HepG2 (cell line): Measurements from ENCODE around the gene FOXL3. TPM values are rescaled to one million over a fixed set of nuclear protein-coding genes. Genes with fewer than 3 reads are reported as not detected.

ENCODE experiments used
- ATAC-seq: fragments of 200-7000 bp; cut with Tn5 transposase; 3 replicates; pipeline ENCODE4 v1.9.1; 2020; ENCODE audit warnings: mild to moderate bottlenecking, moderate library complexity
- BruUV-seq: library from RNA; stranded (reverse); fragments of 400-500 nt; replicated peaks from 2 replicates; lab custom pipeline; 2021; lab: Mats Ljungman, UMichigan
- CTCF ChIA-PET: fragments of 300-600 bp; formaldehyde crosslinking; extraction: SDS; loops from one replicate; lab custom pipeline; 2021; ENCODE audit warnings: low total read pairs, inconsistent platforms, low intra/inter-chr PET ratio; lab: Yijun Ruan, JAX
- POLR2A ChIA-PET: fragments of 350-600 bp; sonication (Branson Sonifier 250); formaldehyde crosslinking; loops from one replicate; lab custom pipeline; 2020; ENCODE audit warnings: antibody characterized with exemption, inconsistent platforms; lab: Yijun Ruan, JAX
- DNase-seq: peaks from one replicate; pipeline ENCODE4 v3.0.0-alpha.2; 2015; ENCODE audit warnings: low spot score
- FAIRE-seq: peaks from 3 replicates; lab custom pipeline; 2011; peaks lifted over from hg19 to GRCh38; lab: Jason Lieb, UNC
- H2AFZ ChIP-seq: one replicate; pipeline ENCODE4 v1.6.1; 2011; ENCODE audit warnings: low read length, inconsistent platforms
- H3K27ac ChIP-seq: fragments of 300-600 bp; 3 replicates; pipeline ENCODE4 v1.8.0; 2011; ENCODE audit warnings: mixed run types, mild to moderate bottlenecking, mixed read lengths, low read length, inconsistent platforms; ENCODE audit not compliant: insufficient read depth; ENCODE audit errors: extremely low read length
- H3K27me3 ChIP-seq, 2 experiments: fragments of 200-600 bp in 1 of 2; 2 replicates in 1 of 2; 3 replicates in 1 of 2; pipeline versions ENCODE4 v1.6.0 to v1.8.0; 2011; ENCODE audit warnings: low read length in 2 of 2, mild to moderate bottlenecking in 2 of 2, moderate library complexity in 2 of 2, inconsistent platforms in 1 of 2; ENCODE audit not compliant: insufficient read depth in 2 of 2, control insufficient read depth in 1 of 2
- H3K36me3 ChIP-seq, 2 experiments: fragments of 200-600 bp in 1 of 2; replicated peaks in 1 of 2; 2 replicates in 1 of 2; 3 replicates in 1 of 2; pipeline versions ENCODE4 v1.5.1 to v1.8.0; 2011; ENCODE audit warnings: low read length in 2 of 2, inconsistent platforms in 1 of 2; ENCODE audit not compliant: insufficient read depth in 2 of 2, control insufficient read depth in 1 of 2
- H3K4me1 ChIP-seq: 2 replicates; pipeline ENCODE4 v1.5.1; 2012; ENCODE audit warnings: low read length, inconsistent platforms; ENCODE audit not compliant: insufficient read depth
- H3K4me2 ChIP-seq: 2 replicates; pipeline ENCODE4 v1.6.0; 2011; ENCODE audit warnings: low read depth, low read length, inconsistent platforms
- H3K4me3 ChIP-seq, 3 experiments: fragments of 200-600 bp in 1 of 3; sonication (generic), shearing (Covaris generic) in 1 of 3; replicated peaks in 1 of 3; 2 replicates each; pipeline ENCODE4 v1.5.1; 2011 to 2016; ENCODE audit warnings: low read length in 3 of 3, inconsistent platforms in 2 of 3, low read depth in 2 of 3, mild to moderate bottlenecking in 2 of 3, control low read depth in 1 of 3, mixed read lengths in 1 of 3; ENCODE audit not compliant: insufficient read depth in 1 of 3
- H3K79me2 ChIP-seq: one replicate; pipeline ENCODE4 v1.6.1; 2011; ENCODE audit warnings: low read length, inconsistent platforms; ENCODE audit not compliant: insufficient read depth
- H3K9ac ChIP-seq: 2 replicates; pipeline ENCODE4 v1.6.0; 2011; ENCODE audit warnings: mild to moderate bottlenecking, low read depth, low read length, inconsistent platforms; ENCODE audit not compliant: insufficient read depth
- H3K9me3 ChIP-seq: 2 replicates; pipeline ENCODE4 v1.5.1; 2012; ENCODE audit warnings: mild to moderate bottlenecking, low read length
- H4K20me1 ChIP-seq: 2 replicates; pipeline ENCODE4 v1.6.0; 2011; ENCODE audit warnings: inconsistent platforms, mild to moderate bottlenecking, low read length, moderate library complexity; ENCODE audit not compliant: insufficient read depth
- ARID2 ChIP-seq: sonication (generic); formaldehyde crosslinking; IDR thresholded peaks from 2 replicates; pipeline ENCODE4 v1.8.1; 2022; ENCODE audit warnings: mild to moderate bottlenecking, missing genetic modification reagents, borderline replicate concordance
- FOXP1 ChIP-seq, 2 experiments: fragments of 450-650 bp in 1 of 2; IDR thresholded peaks; 2 replicates each; pipeline ENCODE4 v1.6.1; 2017 to 2018; ENCODE audit warnings: antibody characterized with exemption in 1 of 2
- GTF2F1 ChIP-seq: fragments of 150-350 bp; IDR thresholded peaks from 2 replicates; pipeline ENCODE4 v1.6.1; 2014; ENCODE audit warnings: low read length
- YY1 ChIP-seq: IDR thresholded peaks from 2 replicates; pipeline ENCODE4 v1.6.1; 2011; ENCODE audit warnings: low read length, low read depth, moderate library complexity, mild to moderate bottlenecking; ENCODE audit not compliant: insufficient read depth, insufficient replicate concordance
- ZNF552 ChIP-seq: sonication (generic); formaldehyde crosslinking; IDR thresholded peaks from 2 replicates; pipeline ENCODE4 v1.9.0; 2022; ENCODE audit warnings: missing genetic modification reagents, mild to moderate bottlenecking, borderline replicate concordance
- ZNF605 ChIP-seq: sonication (generic); formaldehyde crosslinking; IDR thresholded peaks from 2 replicates; pipeline ENCODE4 v1.8.0; 2022; ENCODE audit warnings: mild to moderate bottlenecking, missing genetic modification reagents
- ZNF7 ChIP-seq: IDR thresholded peaks from 2 replicates; pipeline ENCODE4 v1.6.1; 2016; ENCODE audit warnings: missing biosample characterization, missing genetic modification reagents
- ZNF709 ChIP-seq: sonication (generic); formaldehyde crosslinking; IDR thresholded peaks from 2 replicates; pipeline ENCODE4 v1.5.0; 2020; ENCODE audit warnings: mild to moderate bottlenecking, missing genetic modification reagents
- ZNF792 ChIP-seq: IDR thresholded peaks from 2 replicates; pipeline ENCODE4 v1.6.1; 2016
- WGBS: methylation state at CpG from one replicate; pipeline ENCODE4 v1.1.6; 2017; ENCODE audit warnings: low lambda C conversion rate; 5-methylcytosine and 5-hydroxymethylcytosine counted together
- in situ Hi-C: cut with HindIII; loops from 2 replicates; pipeline ENCODE4 v1.10.0; 2017; ENCODE audit warnings: low pct_unique_long_range_greater_than_20kb; ENCODE audit not compliant: extremely low pct_ligation_motif_present
- intact Hi-C: fragments of 100-400 bp; cut with micrococcal nuclease; formaldehyde crosslinking; loops from one replicate; pipeline ENCODE4 v1.10.0; 2022; ENCODE audit not compliant: unreplicated experiment
- polyA plus RNA-seq, 8 experiments: library from polyadenylated mRNA; depleted of rRNA in 3 of 8; stranded (reverse) in 7 of 8; unstranded in 1 of 8; fragments of >200 nt; fragmentation: Illumina TruSeq in 4 of 8; extraction: Trizol in 4 of 8; gene quantifications; 2 replicates each; pipeline versions ENCODE4 v1.2.1 to v1.2.3, GENCODE V29; 2011 to 2016; ENCODE audit warnings: low read depth in 4 of 8, missing spikeins in 1 of 8, mixed read lengths in 1 of 8; ENCODE audit not compliant: insufficient read depth in 1 of 8
- total RNA-seq, 5 experiments: library from RNA; depleted of rRNA; stranded (reverse); fragments of >200 nt; fragmentation: Illumina TruSeq; extraction: Trizol; gene quantifications; 2 replicates each; pipeline ENCODE4 v1.2.3, GENCODE V29; 2016; ENCODE audit warnings: low read depth in 1 of 5
- TF ChIP-seq, protein P1 (sequence below): sonication (generic); formaldehyde crosslinking; IDR thresholded peaks from 2 replicates; pipeline ENCODE4 v1.4.0; 2020; ENCODE audit warnings: mild to moderate bottlenecking, low read depth, missing genetic modification reagents
- TF ChIP-seq, protein P2 (sequence below): sonication (generic); formaldehyde crosslinking; conservative IDR thresholded peaks from 2 replicates; pipeline ENCODE4 v1.5.0; 2020; ENCODE audit warnings: missing genetic modification reagents

Gene FOXL3
- total and polyA plus RNA-seq, 2 of the 13 experiments (the other 11 are each of a cell fraction or from before 2014, with no cell fraction given) = not detected

DNA sequence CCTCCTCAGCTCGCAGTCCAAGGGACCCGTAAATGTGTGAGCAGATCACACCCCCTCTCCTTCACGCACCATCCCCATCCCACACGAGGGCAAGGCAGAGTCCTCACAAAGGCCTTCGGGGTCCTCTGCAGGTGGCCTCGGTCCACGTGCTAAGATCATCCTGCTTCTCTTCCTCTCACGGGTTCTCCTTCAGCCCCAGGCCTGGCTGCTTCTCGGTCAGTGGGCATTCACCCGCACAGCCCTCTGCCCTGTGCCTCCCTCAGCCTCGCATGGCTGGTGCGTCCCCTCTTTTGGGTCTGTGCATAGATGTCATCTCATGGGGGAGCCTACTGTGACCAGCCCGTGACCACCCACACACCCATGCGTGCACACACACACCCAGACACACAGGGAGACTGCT lies 17.3 kb upstream of the FOXL3 start:
- Histone ChIP-seq H3K36me3 (no peaks in the 10 kb centered on the region), H3K9ac (no peak overlapping the region), H3K4me1 (no peaks in the 10 kb centered on the region), H2AFZ (no peak overlapping the region), H4K20me1 (no peaks in the 10 kb centered on the region), H3K4me2 (no peak overlapping the region), H3K9me3 (peaks cover 19% of the 10 kb centered on the region), H3K27ac (no peak overlapping the region), H3K79me2 (no peaks in the 10 kb centered on the region), H3K4me3 (no peak overlapping the region), H3K27me3 (no peaks in the 10 kb centered on the region; a peak in 1 of 5 replicates)
- POLR2A ChIA-PET = no interaction called here
- intact Hi-C loops (no loop called here), in situ Hi-C loops (no loop called here)
- no peak for FAIRE-seq
- CTCF ChIA-PET = no interaction called here
- BruUV-seq = no TSS peak
- WGBS = 69% methylated on average over 11 of the region's 14 CpGs
- TF ChIP-seq ZNF605 (CRISPR knock-in tag) (no peak), GTF2F1 (no peak), ARID2 (CRISPR knock-in tag) (no peak), YY1 (no peak), ZNF792 (CRISPR knock-in tag) (no peak)
- TF ChIP-seq, protein P1, sequence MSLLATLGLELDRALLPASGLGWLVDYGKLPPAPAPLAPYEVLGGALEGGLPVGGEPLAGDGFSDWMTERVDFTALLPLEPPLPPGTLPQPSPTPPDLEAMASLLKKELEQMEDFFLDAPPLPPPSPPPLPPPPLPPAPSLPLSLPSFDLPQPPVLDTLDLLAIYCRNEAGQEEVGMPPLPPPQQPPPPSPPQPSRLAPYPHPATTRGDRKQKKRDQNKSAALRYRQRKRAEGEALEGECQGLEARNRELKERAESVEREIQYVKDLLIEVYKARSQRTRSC = no peak
- TF ChIP-seq, protein P2, sequence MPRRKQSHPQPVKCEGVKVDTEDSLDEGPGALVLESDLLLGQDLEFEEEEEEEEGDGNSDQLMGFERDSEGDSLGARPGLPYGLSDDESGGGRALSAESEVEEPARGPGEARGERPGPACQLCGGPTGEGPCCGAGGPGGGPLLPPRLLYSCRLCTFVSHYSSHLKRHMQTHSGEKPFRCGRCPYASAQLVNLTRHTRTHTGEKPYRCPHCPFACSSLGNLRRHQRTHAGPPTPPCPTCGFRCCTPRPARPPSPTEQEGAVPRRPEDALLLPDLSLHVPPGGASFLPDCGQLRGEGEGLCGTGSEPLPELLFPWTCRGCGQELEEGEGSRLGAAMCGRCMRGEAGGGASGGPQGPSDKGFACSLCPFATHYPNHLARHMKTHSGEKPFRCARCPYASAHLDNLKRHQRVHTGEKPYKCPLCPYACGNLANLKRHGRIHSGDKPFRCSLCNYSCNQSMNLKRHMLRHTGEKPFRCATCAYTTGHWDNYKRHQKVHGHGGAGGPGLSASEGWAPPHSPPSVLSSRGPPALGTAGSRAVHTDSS (CRISPR knock-in tag) = no peak
- no peak for ATAC-seq
- no peak for DNase-seq

DNA sequence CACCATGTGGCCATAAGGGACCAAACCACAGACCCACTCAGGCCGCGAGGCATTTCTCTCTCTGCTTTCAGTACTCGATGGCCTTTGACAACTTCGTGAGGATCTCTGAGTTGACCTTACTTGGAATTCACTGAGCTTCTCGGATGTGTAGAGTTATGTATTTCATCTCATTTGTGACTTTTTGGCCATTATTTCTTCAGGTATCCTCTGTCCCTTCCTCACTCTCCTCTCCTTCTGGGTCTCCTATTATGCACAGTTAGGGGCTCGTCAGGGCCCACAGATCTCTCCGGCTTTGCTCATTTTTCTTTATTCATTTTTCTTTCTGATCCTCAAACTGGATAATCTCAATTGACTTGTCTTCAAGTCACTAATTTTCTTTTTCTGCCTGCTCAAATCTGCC lies 16.6 kb upstream of the FOXL3 start:
- ATAC-seq (no peak), DNase-seq (no peak), FAIRE-seq (no peak)
- Histone ChIP-seq H2AFZ (no peak overlapping the region), H3K9me3 (peaks cover 19% of the 10 kb centered on the region), H3K4me3 (no peak overlapping the region), H3K79me2 (no peaks in the 10 kb centered on the region), H3K9ac (no peak overlapping the region), H3K4me1 (no peaks in the 10 kb centered on the region), H3K27ac (no peak overlapping the region), H3K27me3 (no peaks in the 10 kb centered on the region; a peak in 1 of 5 replicates), H3K4me2 (no peak overlapping the region), H3K36me3 (no peaks in the 10 kb centered on the region), H4K20me1 (no peaks in the 10 kb centered on the region)
- ChIA-PET POLR2A (no interaction called here), CTCF (no interaction called here)
- WGBS = 52% methylated on average over 7 of the region's 7 CpGs
- peak; percentile 97 for TF ChIP-seq ZNF709 (CRISPR knock-in tag)
- no peak for TF ChIP-seq ZNF7 (CRISPR knock-in tag)
- TF ChIP-seq FOXP1 (IDR thresholded peaks at IDR 0.05) = no peak
- no peak for TF ChIP-seq FOXP1 (CRISPR knock-in tag; IDR thresholded peaks at IDR 0.05)
- TF ChIP-seq ZNF552 (CRISPR knock-in tag) = no peak
- intact Hi-C loops (no loop called here), in situ Hi-C loops (no loop called here)
- BruUV-seq = no TSS peak
